Tibial artery (tissue), 4 donors: ENCODE results near the gene RBMS3.

Source experiments
- DNase-seq, 2 donors: peaks; one replicate each; pipeline ENCODE4 v3.0.0-alpha.2; 2019
- H3K27ac ChIP-seq, 2 donors: fragments of 200-600 bp; sonication (generic) in 1 of 2; 1 replicate in 1 of 2; 2 replicates in 1 of 2; pipeline ENCODE4 v1.5.1; 2018 to 2019; ENCODE audit warnings: mild to moderate bottlenecking in 1 of 2
- H3K27me3 ChIP-seq, 2 donors: fragments of 200-600 bp; sonication (generic) in 1 of 2; one replicate each; pipeline versions ENCODE4 v1.5.1 to v1.6.0; 2016 to 2019
- H3K36me3 ChIP-seq, 3 donors: fragments of 200-600 bp; sonication (generic) in 2 of 3; one replicate each; pipeline ENCODE4 v1.5.1; 2016 to 2019; ENCODE audit warnings: mild to moderate bottlenecking in 2 of 3
- H3K4me1 ChIP-seq, 4 donors: fragments of 200-600 bp; sonication (generic) in 2 of 4; 1 replicate in 3 of 4; 2 replicates in 1 of 4; pipeline ENCODE4 v1.5.1; 2016 to 2019
- H3K4me3 ChIP-seq, 2 donors: fragments of 200-600 bp; sonication (generic) in 1 of 2; 1 replicate in 1 of 2; 2 replicates in 1 of 2; pipeline ENCODE4 v1.5.1; 2018 to 2019; ENCODE audit warnings: mild to moderate bottlenecking in 2 of 2
- H3K9me3 ChIP-seq, 3 donors: fragments of 200-600 bp; sonication (generic) in 1 of 3; one replicate each; pipeline ENCODE4 v1.5.1; 2016 to 2019
- intact Hi-C: fragments of 100-400 bp; cut with DNase I; formaldehyde crosslinking; loops from one replicate; pipeline ENCODE4 v1.15.0; 2023; ENCODE audit warnings: low total_unique reads
- TF ChIP-seq, protein P1 (sequence below), 2 experiments: fragments of 200-600 bp in 1 of 2; fragments of 450-650 bp in 1 of 2; IDR thresholded peaks; one replicate each; pipeline ENCODE4 v1.5.1; 2017 to 2019; ENCODE audit warnings: antibody characterized with exemption in 2 of 2, mild to moderate bottlenecking in 1 of 2, moderate library complexity in 1 of 2

Gene RBMS3

DNA sequence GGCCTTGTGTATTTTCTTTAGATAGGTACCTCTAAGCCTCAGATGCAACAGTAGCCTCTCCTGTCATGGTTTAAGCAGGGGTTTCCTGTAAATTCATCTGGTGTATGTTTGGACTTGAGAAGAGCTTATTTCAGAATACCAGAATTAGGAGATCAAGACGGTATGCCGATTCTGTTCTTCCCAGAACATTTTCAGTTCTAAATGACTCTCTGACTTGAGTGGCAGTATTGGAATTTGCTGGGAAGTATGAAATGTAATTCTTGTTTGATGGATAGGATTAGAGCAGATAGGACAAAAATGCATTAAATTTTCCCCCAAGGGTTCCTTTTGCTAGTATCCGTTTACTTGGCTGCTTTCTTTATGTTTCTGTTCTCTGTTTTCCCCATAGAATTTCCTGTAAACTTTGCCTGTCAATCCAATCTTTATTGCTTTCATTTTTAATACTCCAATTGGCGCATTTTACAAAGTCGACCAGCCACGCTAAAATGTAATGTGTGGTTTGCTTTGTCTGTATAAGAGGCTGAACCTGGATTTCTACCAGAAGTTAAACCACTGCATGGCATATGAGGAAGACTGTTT is 612.2 kb downstream of the RBMS3 start:
- H3K4me3 ChIP-seq = no peak overlapping the region
- no peak overlapping the region for H3K27ac ChIP-seq
- no peaks in the 10 kb centered on the region for H3K36me3 ChIP-seq
- TF ChIP-seq, protein P1, sequence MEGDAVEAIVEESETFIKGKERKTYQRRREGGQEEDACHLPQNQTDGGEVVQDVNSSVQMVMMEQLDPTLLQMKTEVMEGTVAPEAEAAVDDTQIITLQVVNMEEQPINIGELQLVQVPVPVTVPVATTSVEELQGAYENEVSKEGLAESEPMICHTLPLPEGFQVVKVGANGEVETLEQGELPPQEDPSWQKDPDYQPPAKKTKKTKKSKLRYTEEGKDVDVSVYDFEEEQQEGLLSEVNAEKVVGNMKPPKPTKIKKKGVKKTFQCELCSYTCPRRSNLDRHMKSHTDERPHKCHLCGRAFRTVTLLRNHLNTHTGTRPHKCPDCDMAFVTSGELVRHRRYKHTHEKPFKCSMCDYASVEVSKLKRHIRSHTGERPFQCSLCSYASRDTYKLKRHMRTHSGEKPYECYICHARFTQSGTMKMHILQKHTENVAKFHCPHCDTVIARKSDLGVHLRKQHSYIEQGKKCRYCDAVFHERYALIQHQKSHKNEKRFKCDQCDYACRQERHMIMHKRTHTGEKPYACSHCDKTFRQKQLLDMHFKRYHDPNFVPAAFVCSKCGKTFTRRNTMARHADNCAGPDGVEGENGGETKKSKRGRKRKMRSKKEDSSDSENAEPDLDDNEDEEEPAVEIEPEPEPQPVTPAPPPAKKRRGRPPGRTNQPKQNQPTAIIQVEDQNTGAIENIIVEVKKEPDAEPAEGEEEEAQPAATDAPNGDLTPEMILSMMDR (IDR thresholded peaks at IDR 0.05) = no peak
- intact Hi-C loops = no loop called here
- DNase-seq = no peak
- H3K9me3 ChIP-seq = no peaks in the 10 kb centered on the region
- no peaks in the 10 kb centered on the region for H3K27me3 ChIP-seq
- peaks cover 0 to 27% (median 0%) of the 10 kb centered on the region in 4 donors for H3K4me1 ChIP-seq

DNA sequence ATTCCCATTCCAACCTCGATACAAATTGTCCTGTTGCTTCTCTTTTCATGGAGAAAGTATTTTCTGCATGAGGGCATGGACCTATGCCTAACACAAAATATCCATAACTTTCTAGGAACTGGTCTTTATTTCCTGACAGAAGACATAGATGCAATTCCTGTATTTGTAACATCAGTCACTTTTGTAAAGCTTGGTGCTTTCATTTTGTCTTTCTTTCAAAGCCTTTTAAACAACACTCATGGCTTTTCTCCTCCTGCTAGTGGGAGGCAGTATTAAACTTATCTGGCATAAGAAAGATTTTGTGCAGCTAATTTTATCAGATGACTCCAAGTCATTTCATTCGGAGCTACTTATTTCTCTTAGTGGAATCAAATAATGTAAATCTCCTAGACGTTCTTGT is 616.0 kb downstream of the RBMS3 start:
- DNase-seq = no peak
- H3K27ac ChIP-seq = no peak overlapping the region
- TF ChIP-seq, protein P1 (IDR thresholded peaks at IDR 0.05) = no peak

DNA sequence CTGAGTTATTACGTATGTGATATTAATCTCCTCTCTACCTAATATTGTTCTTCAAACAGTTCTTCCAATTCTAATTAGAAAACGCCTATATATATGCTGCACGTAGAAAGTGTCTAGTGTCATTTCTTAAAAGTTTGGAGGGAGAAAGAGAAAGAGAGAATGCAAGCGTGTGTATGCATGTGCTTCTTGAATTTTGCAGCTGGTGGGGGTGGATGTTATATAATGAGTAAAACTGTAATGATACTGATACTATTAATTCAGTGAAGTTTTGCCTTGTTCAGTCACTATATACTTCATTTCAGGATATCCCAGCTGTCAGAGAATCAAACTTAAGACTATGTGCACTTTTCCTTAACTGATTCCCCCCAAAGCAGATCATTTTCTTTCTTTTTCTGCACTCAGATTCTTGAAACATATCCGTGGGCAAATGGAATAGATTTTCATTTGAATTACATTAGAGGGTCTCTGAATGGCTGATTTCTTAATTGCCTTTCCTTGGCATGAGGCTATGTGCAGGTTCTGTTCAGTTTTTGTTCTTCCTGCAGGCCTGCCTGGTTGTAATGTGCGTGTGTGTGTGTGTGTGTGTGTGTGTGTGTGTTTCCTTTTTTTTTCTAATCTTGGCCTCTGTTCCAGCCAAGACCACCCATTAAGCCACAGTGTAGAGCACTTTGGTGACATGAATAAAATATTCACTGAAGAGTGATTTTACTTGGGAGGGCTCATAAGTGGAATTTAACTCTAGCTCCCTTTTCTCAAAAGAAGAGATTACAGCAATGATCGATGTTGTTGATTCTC is 617.5 kb downstream of the RBMS3 start:
- H3K27ac ChIP-seq = no peak overlapping the region
- DNase-seq = no peak
- TF ChIP-seq, protein P1 (IDR thresholded peaks at IDR 0.05) = no peak

More for the DNA sequence above, 616.0 kb downstream of the RBMS3 start:
- peaks cover 0 to 17% (median 0%) of the 10 kb centered on the region in 4 donors for H3K4me1 ChIP-seq
- no peak overlapping the region for H3K4me3 ChIP-seq
- H3K27me3 ChIP-seq = no peaks in the 10 kb centered on the region
- no peaks in the 10 kb centered on the region for H3K36me3 ChIP-seq
- no peaks in the 10 kb centered on the region for H3K9me3 ChIP-seq
- intact Hi-C loops = no loop called here

DNA sequence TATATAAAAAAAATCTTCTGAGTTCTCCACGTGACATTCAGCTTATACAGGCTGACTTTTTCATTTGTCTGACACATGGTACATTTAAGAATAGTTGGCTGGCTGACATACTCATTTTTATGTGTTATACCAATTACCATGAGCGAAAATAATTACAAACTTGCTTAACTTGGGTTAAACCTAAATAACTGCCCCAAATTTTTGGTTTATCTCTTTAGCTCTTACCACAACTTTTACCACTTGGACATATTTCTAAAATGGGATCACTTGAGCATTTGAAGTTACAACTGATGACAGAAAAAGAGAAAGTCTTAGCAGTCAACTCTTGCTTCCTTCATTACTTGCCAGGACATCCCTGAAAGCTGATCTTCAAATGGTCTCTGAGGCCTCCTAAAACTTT is 618.1 kb downstream of the RBMS3 start:
- TF ChIP-seq, protein P1 (IDR thresholded peaks at IDR 0.05) = no peak
- Histone ChIP-seq H3K4me3 (no peak overlapping the region), H3K9me3 (no peaks in the 10 kb centered on the region), H3K36me3 (no peaks in the 10 kb centered on the region), H3K4me1 (peaks cover 0 to 7% (median 0%) of the 10 kb centered on the region in 4 donors), H3K27ac (no peak overlapping the region), H3K27me3 (no peaks in the 10 kb centered on the region)
- no peak for DNase-seq
- intact Hi-C loops = no loop called here

More for the DNA sequence above, 617.5 kb downstream of the RBMS3 start:
- Histone ChIP-seq H3K4me1 (peaks cover 0 to 7% (median 0%) of the 10 kb centered on the region in 4 donors), H3K36me3 (no peaks in the 10 kb centered on the region), H3K4me3 (no peak overlapping the region), H3K9me3 (no peaks in the 10 kb centered on the region), H3K27me3 (no peaks in the 10 kb centered on the region)
- intact Hi-C loops = no loop called here

DNA sequence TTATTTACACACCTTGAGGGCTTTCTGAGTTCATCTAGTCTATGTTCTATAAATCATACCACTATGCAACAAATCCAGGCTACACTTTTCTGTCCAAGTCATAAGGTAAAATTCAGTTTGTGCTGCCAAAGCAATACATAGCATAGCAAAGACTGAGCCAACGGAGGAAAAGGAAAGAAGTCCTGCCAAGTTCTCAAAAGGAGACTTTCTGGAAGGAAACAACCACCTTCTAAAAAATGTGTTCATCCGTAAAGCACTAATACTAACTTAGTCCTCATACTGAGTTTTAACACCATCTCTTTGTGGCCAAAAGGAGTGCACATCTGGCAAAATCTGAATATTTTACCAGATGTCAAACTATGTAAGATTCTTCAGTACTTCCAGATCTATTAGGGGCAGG is 620.2 kb downstream of the RBMS3 start:
- intact Hi-C loops = no loop called here
- no peak overlapping the region for H3K4me3 ChIP-seq
- H3K27ac ChIP-seq = no peak overlapping the region

More for the DNA sequence above, 620.2 kb downstream of the RBMS3 start:
- H3K9me3 ChIP-seq = no peaks in the 10 kb centered on the region
- H3K4me1 ChIP-seq = peaks cover 0 to 7% (median 0%) of the 10 kb centered on the region in 4 donors
- H3K36me3 ChIP-seq = no peaks in the 10 kb centered on the region
- H3K27me3 ChIP-seq = no peaks in the 10 kb centered on the region
- DNase-seq = no peak
- TF ChIP-seq, protein P1 (IDR thresholded peaks at IDR 0.05) = no peak
